IMR-90 (cell line): ENCODE results near the gene CATSPERE. TPM values are rescaled to one million over a fixed set of nuclear protein-coding genes. Genes with fewer than 3 reads are reported as not detected.

Experiments
- ATAC-seq: fragments of 200-7000 bp; cut with Tn5 transposase; 2 replicates; pipeline ENCODE4 v1.9.1; 2020; ENCODE audit warnings: low read depth, mild to moderate bottlenecking, moderate library complexity
- BruUV-seq: library from RNA; stranded (reverse); fragments of 400-500 nt; replicated peaks from 2 replicates; lab custom pipeline; 2021; lab: Mats Ljungman, UMichigan
- CTCF ChIA-PET: fragments of 300-600 bp; formaldehyde crosslinking; extraction: SDS; loops from one replicate; lab custom pipeline; 2021; ENCODE audit warnings: antibody characterized with exemption; lab: Yijun Ruan, JAX
- POLR2A ChIA-PET: fragments of 300-600 bp; sonication (Branson Sonifier 250); formaldehyde crosslinking; loops from one replicate; lab custom pipeline; 2022; ENCODE audit warnings: antibody characterized with exemption; ENCODE audit not compliant: unreplicated experiment; lab: Charles Lee
- DNase-seq: peaks from one replicate; pipeline ENCODE4 v3.0.0; 2013
- H2AFZ ChIP-seq: replicated peaks from 2 replicates; pipeline ENCODE3; 2013; ENCODE audit warnings: low read length, mild to moderate bottlenecking; ENCODE audit not compliant: poor library complexity
- H2AK5ac ChIP-seq: 2 replicates; pipeline ENCODE4 v1.6.1; 2013; ENCODE audit warnings: low read depth, low read length, inconsistent platforms
- H2AK9ac ChIP-seq: replicated peaks from 2 replicates; pipeline ENCODE3; 2013; ENCODE audit warnings: mild to moderate bottlenecking, low read depth, low read length, moderate library complexity; ENCODE audit not compliant: poor library complexity
- H2BK120ac ChIP-seq: 2 replicates; pipeline ENCODE4 v1.6.1; 2013; ENCODE audit warnings: low read depth, low read length, inconsistent platforms
- H2BK15ac ChIP-seq: 3 replicates; pipeline ENCODE4 v1.6.1; 2013; ENCODE audit warnings: low read depth, low read length, inconsistent platforms
- H2BK20ac ChIP-seq: 2 replicates; pipeline ENCODE4 v1.6.1; 2013; ENCODE audit warnings: low read depth, mild to moderate bottlenecking, inconsistent platforms, low read length, moderate library complexity
- H2BK5ac ChIP-seq: 2 replicates; pipeline ENCODE4 v1.6.1; 2013; ENCODE audit warnings: mild to moderate bottlenecking, low read depth, low read length, inconsistent platforms; ENCODE audit not compliant: poor library complexity, severe bottlenecking
- H3K14ac ChIP-seq: replicated peaks from 2 replicates; pipeline ENCODE4 v1.6.1; 2013; ENCODE audit warnings: low read depth, low read length, inconsistent platforms
- H3K18ac ChIP-seq: 2 replicates; pipeline ENCODE4 v1.6.1; 2013; ENCODE audit warnings: low read depth, low read length, control low read depth
- H3K23ac ChIP-seq: 2 replicates; pipeline ENCODE4 v1.6.1; 2013; ENCODE audit warnings: low read depth, low read length, inconsistent platforms
- H3K27ac ChIP-seq: 2 replicates; pipeline ENCODE4 v1.5.1; 2013; ENCODE audit warnings: mild to moderate bottlenecking, control low read depth, low read length; ENCODE audit not compliant: insufficient read depth
- H3K27me3 ChIP-seq: 2 replicates; pipeline ENCODE4 v1.6.1; 2013; ENCODE audit warnings: low read length; ENCODE audit not compliant: control insufficient read depth, insufficient read depth
- H3K36me3 ChIP-seq: 2 replicates; pipeline ENCODE4 v1.6.1; 2013; ENCODE audit warnings: low read length, mixed read lengths; ENCODE audit not compliant: control insufficient read depth, insufficient read depth
- H3K4ac ChIP-seq: 2 replicates; pipeline ENCODE4 v1.6.1; 2013; ENCODE audit warnings: low read depth, low read length, inconsistent platforms
- H3K4me1 ChIP-seq: 2 replicates; pipeline ENCODE4 v1.6.1; 2013; ENCODE audit warnings: low read length, mixed read lengths; ENCODE audit not compliant: control insufficient read depth, insufficient read depth
- H3K4me2 ChIP-seq: 2 replicates; pipeline ENCODE4 v1.6.1; 2013; ENCODE audit warnings: low read depth, mild to moderate bottlenecking, control low read depth, low read length, moderate library complexity
- H3K4me3 ChIP-seq: 2 replicates; pipeline ENCODE4 v1.5.1; 2013; ENCODE audit warnings: low read depth, mild to moderate bottlenecking, control low read depth, low read length, moderate library complexity; ENCODE audit not compliant: insufficient read depth
- H3K56ac ChIP-seq: 2 replicates; pipeline ENCODE4 v1.6.1; 2013; ENCODE audit warnings: low read length, inconsistent platforms; ENCODE audit not compliant: insufficient read depth; ENCODE audit errors: extremely low read depth
- H3K79me1 ChIP-seq, 2 experiments: 2 replicates each; pipeline ENCODE4 v1.6.1; 2013; ENCODE audit warnings: low read length in 2 of 2, inconsistent platforms in 1 of 2, low read depth in 1 of 2
- H3K9ac ChIP-seq: 2 replicates; pipeline ENCODE4 v1.6.1; 2013; ENCODE audit warnings: low read depth, low read length, control low read depth
- H3K9me1 ChIP-seq: 2 replicates; pipeline ENCODE4 v1.6.1; 2013; ENCODE audit warnings: low read length, inconsistent platforms; ENCODE audit not compliant: insufficient read depth
- H3K9me3 ChIP-seq: 2 replicates; pipeline ENCODE4 v1.6.1; 2013; ENCODE audit warnings: low read length; ENCODE audit not compliant: control insufficient read depth, insufficient read depth
- H4K20me1 ChIP-seq: 2 replicates; pipeline ENCODE4 v1.6.1; 2013; ENCODE audit warnings: low read length, inconsistent platforms; ENCODE audit not compliant: insufficient read depth
- H4K5ac ChIP-seq: 2 replicates; pipeline ENCODE4 v1.6.1; 2013; ENCODE audit warnings: mild to moderate bottlenecking, low read depth, low read length, control low read depth
- H4K8ac ChIP-seq, 2 experiments: 2 replicates each; pipeline ENCODE4 v1.6.1; 2013; ENCODE audit warnings: low read depth in 2 of 2, low read length in 2 of 2, control low read depth in 1 of 2, inconsistent platforms in 1 of 2
- H4K91ac ChIP-seq: 2 replicates; pipeline ENCODE4 v1.6.1; 2013; ENCODE audit warnings: low read depth, low read length, inconsistent platforms; ENCODE audit not compliant: insufficient read depth
- MAFK ChIP-seq: IDR thresholded peaks from 2 replicates; pipeline ENCODE4 v1.6.1; 2012; ENCODE audit warnings: low read depth, low read length, improper control_type of control experiment
- RCOR1 ChIP-seq: IDR thresholded peaks from 2 replicates; pipeline ENCODE4 v1.6.1; 2012; ENCODE audit warnings: mild to moderate bottlenecking, low read length, improper control_type of control experiment; ENCODE audit not compliant: insufficient replicate concordance
- WGBS, 2 experiments: methylation state at CpG; one replicate each; pipeline versions ENCODE4 v1.1.5 to v1.1.7; 2013; ENCODE audit warnings: missing lambda C conversion rate in 2 of 2; ENCODE audit not compliant: insufficient read length in 1 of 2; ENCODE audit errors: extremely low coverage in 2 of 2; 5-methylcytosine and 5-hydroxymethylcytosine counted together
- dilution Hi-C: fragments of 300-500 bp; cut with HindIII; formaldehyde crosslinking; loops from one replicate; pipeline ENCODE4 v1.14.3; 2018; ENCODE audit warnings: low sequenced_read_pairs; ENCODE audit not compliant: unreplicated experiment
- in situ Hi-C: fragments of 300-500 bp; cut with MboI; formaldehyde crosslinking; loops from 3 replicates; pipeline ENCODE4 v1.14.3; 2019; ENCODE audit warnings: low sequenced_read_pairs, inconsistent platforms, mixed read lengths
- intact Hi-C: fragments of 100-400 bp; cut with micrococcal nuclease; formaldehyde crosslinking; loops from 2 replicates; pipeline ENCODE4 v1.10.0; 2022
- polyA plus RNA-seq, 3 experiments: library from polyadenylated mRNA; depleted of rRNA; stranded (reverse); fragments of >200 nt; gene quantifications; 2 replicates each; pipeline ENCODE4 v1.2.3, GENCODE V29; 2012; ENCODE audit warnings: low replicate concordance in 1 of 3
- total RNA-seq: library from RNA; depleted of rRNA; stranded (reverse); fragments of >200 nt; gene quantifications from 2 replicates; pipeline ENCODE4 v1.2.3, GENCODE V29; 2012

CATSPERE gene
- total and polyA plus RNA-seq, 2 of the 4 experiments (the other 2 are of a cell fraction) = 0.07 to 0.18 TPM

GRCh38 chr1:244419024-244419423 lies 42.0 kb upstream of the CATSPERE start:
- no CpG with 5 or more reads among the region's 4 CpGs for WGBS, 2 experiments
- no peak overlapping the region for H3K27ac ChIP-seq
- H2BK20ac ChIP-seq = no peak overlapping the region
- no peak overlapping the region for H3K9ac ChIP-seq
- no peak overlapping the region for H3K4ac ChIP-seq
- no peak overlapping the region for H2AK9ac ChIP-seq
- no peak overlapping the region for H3K23ac ChIP-seq
- no peak overlapping the region for H3K4me3 ChIP-seq
- no peaks in the 10 kb centered on the region for H3K27me3 ChIP-seq
- no peaks in the 10 kb centered on the region; the same call in 1 of the 2 replicates for H3K9me1 ChIP-seq
- no peaks in the 10 kb centered on the region for H3K9me3 ChIP-seq
- H3K18ac ChIP-seq = no peak overlapping the region
- H4K20me1 ChIP-seq = no peaks in the 10 kb centered on the region
- H3K56ac ChIP-seq = no peak overlapping the region
- TF ChIP-seq RCOR1 (no peak), MAFK (peak; percentile 71)
- H3K4me1 ChIP-seq = no peaks in the 10 kb centered on the region
- H3K14ac ChIP-seq = no peak overlapping the region
- DNase-seq (peak; percentile 18), ATAC-seq (no peak)
- H2BK5ac ChIP-seq = no peak overlapping the region
- H4K5ac ChIP-seq = no peak overlapping the region
- no peak overlapping the region for H2BK120ac ChIP-seq
- intact Hi-C loops = no loop called here
- no peak overlapping the region for H2BK15ac ChIP-seq
- H3K4me2 ChIP-seq = no peak overlapping the region
- POLR2A ChIA-PET = no interaction called here
- dilution Hi-C loops = no loop called here
- BruUV-seq = no TSS peak
- H2AFZ ChIP-seq = no peak overlapping the region
- CTCF ChIA-PET = no interaction called here
- in situ Hi-C loops = no loop called here
- H4K8ac ChIP-seq = no peak overlapping the region
- no peak overlapping the region for H2AK5ac ChIP-seq
- H3K36me3 ChIP-seq = peaks cover 32% of the 10 kb centered on the region
- H3K79me1 ChIP-seq = peaks cover 3 to 4% of the 10 kb centered on the region in 2 experiments; a peak in 2 of 4 replicates
- no peak overlapping the region for H4K91ac ChIP-seq
